NCI-H187 (cell line): ENCODE data around the gene FKRP.
A peak's percentile ranks its signal among the peaks of the same experiment; 100 is the strongest.
"Not testable (repeated sequence)": the region's sequence is repeated elsewhere in the genome, so short reads cannot be mapped to it uniquely, and the experiment has no call there.

Experiments
- DNase-seq, 2 experiments: peaks; one replicate each; lab custom pipeline; 2025; lab: John Stamatoyannopoulos, UW

Gene FKRP, protein sequence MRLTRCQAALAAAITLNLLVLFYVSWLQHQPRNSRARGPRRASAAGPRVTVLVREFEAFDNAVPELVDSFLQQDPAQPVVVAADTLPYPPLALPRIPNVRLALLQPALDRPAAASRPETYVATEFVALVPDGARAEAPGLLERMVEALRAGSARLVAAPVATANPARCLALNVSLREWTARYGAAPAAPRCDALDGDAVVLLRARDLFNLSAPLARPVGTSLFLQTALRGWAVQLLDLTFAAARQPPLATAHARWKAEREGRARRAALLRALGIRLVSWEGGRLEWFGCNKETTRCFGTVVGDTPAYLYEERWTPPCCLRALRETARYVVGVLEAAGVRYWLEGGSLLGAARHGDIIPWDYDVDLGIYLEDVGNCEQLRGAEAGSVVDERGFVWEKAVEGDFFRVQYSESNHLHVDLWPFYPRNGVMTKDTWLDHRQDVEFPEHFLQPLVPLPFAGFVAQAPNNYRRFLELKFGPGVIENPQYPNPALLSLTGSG

DNA sequence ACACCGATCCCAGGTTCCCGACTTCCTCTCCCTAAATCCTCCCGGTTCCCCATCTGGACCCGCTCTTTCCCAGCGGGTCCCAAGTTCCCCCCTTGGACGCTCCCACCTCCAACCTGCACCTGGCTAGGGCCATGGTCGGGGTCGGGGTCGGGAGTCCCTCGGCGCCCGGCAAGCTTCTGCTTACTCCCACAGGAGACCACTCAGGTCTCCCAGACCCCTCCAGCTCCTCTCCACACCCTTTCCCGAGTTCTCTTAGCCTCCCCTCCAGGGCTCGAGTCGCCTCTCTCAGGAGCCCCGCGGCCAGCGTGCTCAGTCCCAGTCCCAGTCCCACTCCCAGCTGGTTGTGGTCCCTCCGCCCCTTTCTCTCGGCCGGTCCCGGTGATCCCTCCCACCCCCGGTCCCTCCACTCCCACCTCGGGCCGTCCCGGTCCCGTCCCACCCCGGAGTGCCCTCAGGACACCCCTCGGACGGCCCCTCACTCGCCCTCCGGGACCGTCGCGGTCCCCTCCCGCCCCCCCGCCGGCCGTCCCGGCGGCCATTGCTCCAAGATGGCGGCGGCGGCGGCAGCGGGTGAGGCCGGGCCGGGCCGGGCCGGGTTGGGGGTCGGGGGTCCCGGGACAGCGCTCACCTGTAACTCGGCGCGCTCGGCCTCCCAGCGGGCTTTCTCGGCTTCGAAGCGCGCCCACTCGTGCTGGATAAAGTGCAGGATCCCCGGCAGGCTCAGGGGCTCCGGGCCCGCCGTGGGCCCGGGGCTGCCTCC lies at the start of gene FKRP:
FKRP (plus strand) TSS at position 537 of the 760 bp plus-strand sequence. CDS start 9,394 bp downstream, outside the sequence.
- no peak for DNase-seq

DNA sequence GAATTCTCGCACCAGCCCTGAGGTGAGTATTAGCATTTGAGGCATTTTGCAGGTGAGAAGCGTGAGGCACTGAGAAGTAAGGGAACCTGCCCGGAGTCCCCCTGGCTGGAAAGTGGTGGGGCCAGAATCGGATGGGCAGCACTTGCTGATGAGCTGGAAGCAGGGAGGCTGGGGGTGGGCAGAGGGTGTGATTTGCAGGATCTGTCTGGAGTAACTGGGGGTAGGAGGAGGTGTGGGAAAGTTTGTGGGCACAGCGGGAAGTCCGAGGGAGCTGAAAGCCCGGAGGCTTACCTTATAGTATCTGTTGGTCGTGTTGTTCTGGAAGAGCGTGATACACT lies 49.0 kb upstream of the FKRP start:
- DNase-seq: no peak

DNA sequence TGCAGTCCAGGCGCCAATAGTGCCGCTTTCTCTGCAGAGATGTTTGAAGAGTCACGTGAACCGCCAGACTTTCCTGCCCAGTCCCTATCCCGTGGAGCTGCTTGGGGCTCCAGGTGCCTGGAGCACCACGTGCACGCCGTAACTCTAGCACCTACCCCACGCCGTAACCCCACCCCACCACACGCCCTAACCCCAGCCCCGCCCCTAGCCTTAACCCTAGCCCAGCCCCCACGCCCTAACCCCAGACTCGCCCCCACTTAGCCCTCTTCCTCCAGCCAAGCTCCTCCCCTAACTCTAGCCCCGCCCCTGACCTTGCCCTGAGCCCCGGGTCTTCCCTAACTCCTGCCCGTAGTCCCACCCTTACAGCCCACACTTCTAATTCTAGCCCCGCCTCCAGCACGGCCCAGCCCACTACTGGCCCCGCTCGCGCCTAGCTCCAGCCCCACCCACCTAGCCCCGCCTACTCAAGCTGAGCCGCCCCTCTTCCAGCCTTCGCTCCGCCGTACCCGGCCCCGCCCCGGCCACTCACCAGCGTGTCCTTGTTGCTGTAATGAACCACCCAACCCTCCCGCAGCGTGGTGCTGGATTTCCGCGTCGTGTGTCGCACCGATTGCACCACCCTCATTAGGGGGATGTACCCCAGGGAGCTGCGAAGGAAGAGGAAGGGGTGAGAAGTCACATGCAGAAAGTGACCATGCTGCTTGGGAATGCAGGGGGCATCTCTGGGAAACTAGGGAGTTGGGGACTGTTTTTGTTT lies 48.5 kb upstream of the FKRP start:
- peak; percentile 93 to 98 for DNase-seq

DNA sequence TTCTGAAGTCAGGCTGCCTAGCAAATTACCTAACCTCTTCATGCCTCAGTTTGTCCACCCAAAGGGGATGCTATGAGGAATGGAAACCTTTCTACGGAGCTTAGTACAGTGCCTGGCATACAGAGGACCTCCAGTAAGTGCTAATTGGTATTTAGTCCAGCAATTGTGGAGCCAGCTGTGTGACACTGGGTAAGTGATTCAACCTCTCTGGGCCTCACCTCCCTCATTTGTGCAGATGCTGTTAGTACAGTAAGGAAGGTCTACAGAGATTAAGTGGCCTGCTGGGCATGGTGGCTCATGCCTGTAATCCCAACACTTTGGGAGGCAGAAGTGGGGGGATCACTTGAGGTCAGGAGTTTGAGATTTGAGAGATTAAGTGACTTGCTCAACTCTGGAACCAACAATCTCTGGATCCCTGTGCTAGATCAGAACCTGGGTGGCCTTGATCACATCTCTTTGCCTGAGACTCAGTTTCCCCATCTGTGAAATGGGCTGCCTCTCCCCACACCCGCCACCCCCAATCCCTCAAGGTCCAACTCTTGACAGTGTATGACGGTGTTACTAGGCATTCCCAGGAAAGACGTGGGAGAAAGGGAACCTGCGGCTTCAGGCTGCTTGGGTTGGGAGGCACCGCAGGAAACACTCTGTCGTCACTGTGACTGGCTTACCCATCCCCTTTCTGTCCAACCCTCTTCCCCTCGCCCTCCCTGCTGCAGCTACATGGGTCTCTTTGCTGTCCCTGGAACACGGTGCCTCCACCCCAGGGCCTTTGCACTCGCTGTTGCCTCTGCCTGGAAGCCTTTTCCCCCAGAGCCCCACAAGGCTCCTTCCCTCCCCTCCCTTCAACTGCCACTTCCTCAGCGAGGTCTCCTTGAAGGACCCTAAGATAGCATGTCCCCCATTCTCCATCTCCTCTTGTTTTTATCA lies 47.2 kb upstream of the FKRP start:
- DNase-seq: no peak

DNA sequence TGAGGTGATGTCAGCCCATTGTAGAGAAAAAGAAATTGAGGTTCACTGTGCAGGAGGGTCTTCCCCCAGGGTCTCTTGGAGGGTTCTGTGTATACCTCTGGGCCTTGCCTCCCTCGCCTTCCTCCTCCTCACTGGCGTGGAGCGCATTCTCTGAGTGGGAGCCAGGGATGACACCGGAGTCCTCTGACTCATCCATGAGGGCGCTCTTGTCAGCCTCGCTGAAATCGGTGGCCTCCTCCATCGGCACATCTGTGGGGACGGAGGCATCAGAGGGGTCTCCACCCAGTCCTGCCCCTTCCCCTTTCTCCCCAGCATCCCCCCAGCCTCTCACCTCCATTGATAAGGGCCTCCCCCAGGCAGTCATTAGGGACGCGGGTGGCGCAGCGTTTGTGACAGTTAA lies 45.2 kb upstream of the FKRP start:
- no peak for DNase-seq

DNA sequence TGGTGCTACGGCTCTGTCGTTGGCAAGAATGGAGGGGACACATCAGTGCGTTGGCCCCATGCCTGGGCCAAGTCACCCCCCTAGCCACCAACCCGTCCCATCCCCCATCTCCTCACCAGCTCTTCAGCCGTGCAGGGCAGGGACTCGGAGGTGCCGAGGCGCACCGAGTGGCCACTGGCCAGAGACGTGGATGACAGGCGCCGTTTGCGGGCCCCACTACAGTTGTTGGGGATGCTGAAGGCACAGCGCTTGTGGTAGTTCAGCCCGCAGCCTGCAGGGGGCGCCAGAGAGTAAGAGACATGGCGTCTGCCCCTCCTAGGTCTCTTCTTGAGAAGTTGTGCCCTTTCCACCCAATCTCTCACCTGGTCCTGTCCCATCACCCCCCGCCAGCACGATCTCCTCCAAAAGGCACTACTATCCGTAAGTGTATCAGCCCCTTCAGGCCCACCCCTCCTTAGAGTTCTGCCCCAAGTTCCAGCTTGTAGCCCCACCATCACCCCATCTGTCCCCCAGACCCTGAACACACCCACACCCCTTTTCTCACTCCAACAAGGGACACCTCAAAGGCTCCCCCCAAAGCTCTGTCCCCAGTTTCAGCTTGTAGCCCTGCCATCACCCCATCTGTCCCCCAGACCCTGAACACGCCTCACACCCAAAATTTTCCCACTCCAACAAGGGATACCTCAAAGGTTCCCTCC lies 41.3 kb upstream of the FKRP start:
- peak in 1 of 2 experiments; percentile 47 for DNase-seq

DNA sequence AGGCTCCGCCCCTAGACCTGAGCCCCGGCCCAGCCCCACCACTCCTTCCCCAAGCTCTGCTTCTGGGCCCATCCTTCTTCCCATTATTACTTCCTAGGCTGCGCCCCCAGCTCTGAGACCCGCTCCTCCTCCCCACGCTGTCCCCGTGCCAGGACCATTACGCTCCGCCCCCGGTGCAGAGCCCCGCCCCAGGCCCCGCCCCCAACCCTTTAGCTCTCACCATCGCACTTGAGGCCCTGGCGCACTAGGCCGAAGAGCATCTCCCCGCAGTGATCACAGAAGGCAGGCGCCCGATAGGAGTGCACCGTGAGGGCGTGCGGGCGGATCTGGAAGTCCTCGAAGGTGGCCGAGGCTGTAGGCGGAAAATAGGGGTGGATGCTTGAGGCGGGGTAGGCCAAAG lies 35.2 kb upstream of the FKRP start:
- DNase-seq: no peak

DNA sequence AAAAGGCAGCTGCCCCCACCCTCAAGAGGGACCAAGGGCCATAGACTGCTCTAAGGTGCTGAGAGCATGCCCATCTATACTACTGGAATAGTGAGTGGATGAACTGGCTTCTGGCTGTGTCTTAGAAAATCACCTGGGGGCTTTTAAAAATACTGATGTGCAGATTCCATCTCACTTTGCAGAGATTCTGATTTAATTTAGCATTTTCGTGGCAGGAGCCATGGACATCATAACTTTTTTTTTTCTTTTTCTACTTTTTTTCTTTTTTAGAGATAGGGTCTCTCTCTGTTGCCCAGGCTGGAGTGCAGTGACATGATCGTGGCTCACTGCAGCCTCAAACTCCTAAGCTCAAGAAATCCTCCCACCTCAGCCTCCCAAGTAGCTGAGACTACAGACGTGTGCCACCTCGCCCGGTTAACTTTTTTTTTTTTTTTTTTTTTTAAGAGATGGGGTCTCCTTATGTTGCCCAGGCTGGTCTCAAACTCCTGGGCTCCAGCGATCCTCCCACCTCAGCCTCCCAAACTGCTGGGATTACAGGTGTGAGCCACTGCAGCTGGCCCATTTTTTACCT lies 33.0 kb upstream of the FKRP start:
- DNase-seq: not testable (repeated sequence)

DNA sequence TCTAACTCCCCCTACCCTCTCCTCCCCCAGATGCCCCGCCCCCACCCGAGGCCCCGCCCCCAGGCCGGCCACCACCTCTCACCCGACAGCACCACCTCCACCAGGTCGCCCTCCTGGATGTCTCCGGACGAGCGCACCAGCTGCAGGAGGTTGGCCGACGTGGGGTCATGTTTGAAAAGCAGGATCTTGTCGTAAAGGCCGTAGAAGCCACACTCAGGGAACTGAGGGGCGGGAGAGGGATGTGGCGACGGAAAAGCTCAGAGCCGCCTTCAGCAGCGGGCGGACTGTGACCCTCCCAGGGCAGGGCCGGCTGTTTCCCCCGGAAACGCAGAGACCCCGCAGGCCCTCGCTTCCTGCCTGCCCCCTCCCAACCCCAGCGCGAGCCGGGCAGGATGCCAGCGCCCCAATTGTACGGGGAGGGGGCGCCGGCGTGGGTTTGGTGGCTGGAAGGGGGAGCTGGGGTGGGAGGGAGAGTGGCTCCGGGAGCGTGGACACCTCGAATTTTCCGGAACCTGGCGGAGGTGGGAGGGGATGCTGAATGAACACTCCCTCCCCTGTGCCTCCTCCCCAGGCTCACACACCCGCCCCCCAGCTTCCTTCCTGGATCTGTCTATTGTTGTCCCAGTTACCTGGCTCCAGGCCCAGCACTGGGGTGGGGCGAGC lies 31.9 kb upstream of the FKRP start:
- DNase-seq: peak; percentile 44 to 52

DNA sequence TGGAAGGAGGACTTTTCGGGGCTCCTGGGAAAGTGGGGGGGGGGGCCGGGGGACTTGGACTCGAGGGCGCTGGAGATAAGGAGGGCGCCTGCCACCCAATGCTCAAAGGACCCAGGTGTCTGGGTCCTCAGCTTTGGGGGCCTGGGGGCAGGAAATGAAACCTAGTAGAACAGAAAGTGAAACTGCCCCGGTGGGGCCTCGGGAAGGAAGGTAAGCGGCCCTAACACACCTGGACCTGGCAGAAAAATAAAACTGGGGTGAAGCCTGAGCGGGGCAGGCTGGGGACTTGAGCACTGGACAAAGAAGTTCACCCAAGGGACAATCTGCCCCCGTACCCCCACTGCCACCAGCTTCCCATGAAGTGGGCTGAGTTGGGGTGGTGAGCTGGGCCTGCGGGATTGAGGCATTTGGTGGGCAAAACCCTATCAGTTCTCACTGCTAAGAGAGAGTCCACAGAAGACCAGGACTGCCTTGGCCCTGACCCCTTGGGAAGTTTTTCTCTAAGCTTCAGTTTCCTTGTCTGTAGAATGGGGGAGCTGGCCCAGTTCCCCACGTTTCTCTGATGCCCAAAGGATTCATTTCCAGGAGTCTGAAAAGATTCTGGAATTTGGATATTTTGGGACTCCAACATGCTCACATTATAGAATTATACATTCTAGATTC lies 31.3 kb upstream of the FKRP start:
- DNase-seq: peak in 1 of 2 experiments; percentile 44

DNA sequence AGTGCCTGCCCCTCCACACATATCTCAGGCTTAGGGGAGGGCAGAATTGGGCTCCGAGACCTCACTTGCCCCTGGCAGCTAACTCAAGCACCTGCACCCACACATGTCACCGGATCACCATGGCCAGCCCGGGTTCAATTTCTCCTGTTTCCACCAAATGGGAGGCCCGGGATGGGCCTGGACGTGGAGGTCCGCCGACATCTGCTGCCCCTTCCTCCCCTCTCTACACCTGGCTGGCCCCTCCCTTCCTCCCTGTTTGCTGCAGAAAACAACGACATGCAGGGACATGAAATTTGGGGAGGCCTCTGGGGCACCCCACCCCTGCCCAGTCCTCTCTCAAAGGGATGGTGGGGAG lies 30.3 kb upstream of the FKRP start:
- DNase-seq: no peak

DNA sequence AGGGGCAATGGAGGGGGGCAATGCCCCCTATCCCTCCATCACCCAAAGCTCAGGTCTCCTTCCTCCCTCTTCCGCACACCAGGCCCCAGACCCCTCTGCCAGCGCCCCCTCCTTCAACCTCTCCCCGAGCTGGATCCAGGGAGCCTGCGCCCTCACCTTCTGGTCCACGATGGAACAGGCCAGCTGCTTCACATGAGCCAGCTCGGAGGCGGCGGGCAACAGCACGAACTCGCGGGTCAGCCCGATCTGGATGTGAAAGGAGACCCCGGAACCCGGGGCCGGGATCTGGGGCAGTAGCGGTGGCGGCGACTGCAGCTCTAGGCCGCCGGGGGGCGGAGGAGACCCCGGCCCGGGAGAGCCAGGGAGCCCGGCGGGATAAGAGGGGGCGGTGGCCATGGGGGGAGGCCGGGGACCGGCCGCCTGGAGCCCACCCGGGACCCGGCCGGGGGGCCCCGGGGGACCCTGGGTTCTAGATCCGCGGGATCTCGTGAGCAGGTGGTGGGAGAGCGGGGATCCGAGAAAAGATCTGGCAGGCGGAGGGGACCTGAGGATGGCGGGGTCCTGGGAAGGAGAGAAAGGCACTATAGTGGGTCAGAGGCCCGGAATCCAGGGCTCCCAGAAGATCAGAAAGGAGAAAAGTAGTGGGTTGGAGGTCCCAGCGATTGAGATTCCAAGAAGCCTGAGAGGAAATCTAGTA lies 29.7 kb upstream of the FKRP start:
- DNase-seq: no peak

DNA sequence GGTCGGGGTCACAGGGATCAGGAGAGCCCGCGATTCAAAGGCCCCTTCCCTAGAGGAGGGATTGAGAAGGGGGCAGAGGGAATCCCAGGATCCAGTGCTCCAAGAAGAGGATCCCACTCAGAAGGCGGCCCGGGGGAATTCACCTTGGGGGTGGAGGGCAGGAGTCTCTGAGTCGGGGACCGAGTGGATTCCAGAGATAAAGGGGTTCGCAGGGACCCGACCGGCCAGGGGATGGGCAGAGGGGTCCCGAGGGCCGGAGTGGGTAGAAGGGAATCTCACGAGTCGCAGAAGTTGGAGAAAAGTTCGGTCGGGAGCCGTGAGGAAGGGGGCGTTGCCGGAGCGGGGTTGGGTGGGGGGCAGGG lies 29.2 kb upstream of the FKRP start:
- DNase-seq: no peak

DNA sequence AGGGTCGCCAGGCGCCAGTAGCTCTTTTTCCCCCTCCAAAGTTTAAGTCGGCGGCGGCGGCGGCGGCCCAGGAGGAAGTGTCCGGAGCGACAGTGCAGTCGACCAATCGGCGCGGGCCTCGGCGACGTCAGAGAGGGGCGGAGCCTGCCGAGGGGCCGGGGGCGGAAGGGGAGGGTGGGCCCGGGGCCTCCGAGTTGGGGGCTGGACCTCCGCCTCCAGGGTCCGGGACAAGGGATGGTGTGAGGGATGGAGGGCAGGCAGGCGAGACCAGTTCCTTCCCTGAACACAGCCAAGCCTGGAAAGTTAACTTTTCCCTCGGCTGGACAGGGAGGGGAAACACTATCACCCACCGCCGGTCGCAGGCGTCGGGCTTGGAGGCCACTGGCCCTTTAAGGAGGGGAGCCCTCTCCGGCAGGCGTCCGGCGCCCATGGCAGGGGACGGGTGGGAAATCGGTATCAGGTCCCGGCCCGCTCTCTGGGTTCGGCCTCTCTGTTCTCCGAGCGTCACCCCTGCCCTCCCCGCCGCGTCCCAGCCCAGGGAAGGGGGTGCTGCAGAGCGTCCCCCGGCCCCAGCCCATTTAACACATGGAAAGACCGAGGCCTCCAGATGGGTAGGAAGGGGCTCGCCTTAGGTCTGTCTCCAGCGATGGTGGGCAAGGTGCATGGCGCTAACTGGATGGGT lies 28.7 kb upstream of the FKRP start, which contains the start of gene PRKD2:
PRKD2 (minus strand) TSS at position 81 of the 682 bp plus-strand sequence. CDS start 744 bp downstream, outside the sequence.
- DNase-seq: peak; percentile 39 to 54

DNA sequence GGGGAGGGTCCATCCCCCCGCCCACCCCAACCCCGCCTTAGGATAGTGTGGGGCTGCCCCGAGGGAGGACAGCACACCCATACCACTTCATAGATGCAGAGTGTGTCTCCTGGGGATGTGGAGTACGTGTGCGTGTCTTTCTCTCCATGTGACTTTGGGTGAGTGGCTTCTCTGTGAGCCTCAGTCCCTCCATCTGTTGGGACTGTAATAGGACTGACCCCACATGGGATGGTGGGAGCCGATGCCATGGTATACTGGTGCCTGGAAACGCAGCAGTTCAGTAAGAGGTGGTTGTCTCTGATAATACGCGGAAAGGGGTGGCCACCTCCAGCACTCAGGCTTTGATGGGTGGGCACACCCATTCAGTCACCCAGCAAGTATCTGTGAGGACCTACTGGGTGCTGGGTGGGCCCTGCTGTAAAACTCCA lies 28.1 kb upstream of the FKRP start:
- DNase-seq: no peak

DNA sequence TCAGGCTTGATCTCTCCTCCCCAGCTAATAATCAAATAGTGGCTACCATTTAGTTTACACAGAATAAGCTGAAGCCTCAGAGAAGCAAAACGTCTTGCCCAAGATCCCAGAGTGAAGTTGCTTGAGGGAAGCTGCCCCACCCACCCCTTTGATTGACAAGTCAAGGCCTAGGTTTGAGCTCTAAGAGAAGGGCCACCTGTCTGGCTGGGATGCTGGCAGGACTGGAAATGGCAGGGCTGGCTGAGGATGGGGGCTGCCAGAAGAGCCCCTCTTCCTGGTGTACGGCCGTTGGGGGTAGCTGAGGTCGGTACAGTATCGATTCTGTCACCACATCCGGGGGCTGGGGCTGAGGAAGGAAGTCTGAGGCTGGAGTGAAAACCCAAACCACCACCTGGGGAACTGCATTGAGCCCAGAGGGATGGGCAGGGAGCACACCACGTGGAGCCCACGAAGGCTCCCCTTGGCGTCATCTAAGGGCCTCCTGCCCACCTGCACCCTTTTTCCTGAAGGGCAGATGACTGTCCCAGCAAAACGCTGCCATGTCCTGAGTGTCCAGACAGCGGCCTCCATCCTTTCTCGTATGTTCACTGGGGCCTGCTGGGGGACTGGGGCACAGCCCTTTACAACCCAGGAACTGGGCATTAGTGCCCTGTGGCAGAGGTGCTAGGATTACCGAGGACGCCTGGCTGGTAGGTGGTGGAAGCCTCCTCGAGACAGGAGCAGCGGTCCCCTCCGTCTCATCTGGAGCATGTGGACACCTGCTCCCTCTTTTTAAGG lies 27.5 kb upstream of the FKRP start:
- DNase-seq: no peak

DNA sequence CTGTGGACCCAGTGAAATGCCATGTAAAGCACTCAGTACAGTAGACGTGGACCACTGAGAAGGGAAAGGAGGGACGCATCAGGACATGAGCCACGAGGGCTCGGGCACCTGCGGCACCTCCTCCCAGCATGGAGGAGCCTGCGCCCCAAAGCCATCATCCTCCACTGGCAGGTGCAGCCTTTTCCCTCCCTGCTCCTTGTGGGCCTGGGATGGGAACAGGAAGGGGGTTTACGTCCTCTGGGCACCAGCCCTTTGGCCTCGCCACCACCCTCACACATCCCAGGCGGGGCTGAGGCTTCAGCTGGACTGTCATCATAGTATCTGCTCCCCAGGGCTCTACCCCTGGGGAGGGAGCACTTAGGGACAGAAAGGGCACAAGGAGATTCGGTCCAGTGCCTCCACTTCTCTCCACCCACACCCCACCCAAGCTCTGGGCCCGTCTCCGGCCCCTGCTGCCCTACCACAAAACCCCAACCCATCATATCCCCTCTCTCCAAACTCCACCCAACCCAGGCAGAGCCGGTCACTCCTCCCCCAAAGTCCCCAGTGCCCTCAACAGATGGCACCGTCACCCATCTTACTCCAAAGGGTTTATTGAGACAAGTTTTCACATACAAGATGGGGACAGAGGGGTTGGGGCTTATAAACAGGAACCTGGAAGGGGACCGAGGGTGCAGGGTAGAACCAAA lies 26.8 kb upstream of the FKRP start:
- DNase-seq: no peak
